ENCODE measurements around the gene VPS50. TPM values are rescaled to one million over a fixed set of nuclear protein-coding genes. Genes with fewer than 3 reads are reported as not detected.
"Not testable (repeated sequence)": the region's sequence is repeated elsewhere in the genome, so short reads cannot be mapped to it uniquely, and the experiment has no call there.

The VPS50 gene
- polyA plus RNA-seq, 10 donors = 15.7 to 22.4 (median 18.7) TPM

DNA sequence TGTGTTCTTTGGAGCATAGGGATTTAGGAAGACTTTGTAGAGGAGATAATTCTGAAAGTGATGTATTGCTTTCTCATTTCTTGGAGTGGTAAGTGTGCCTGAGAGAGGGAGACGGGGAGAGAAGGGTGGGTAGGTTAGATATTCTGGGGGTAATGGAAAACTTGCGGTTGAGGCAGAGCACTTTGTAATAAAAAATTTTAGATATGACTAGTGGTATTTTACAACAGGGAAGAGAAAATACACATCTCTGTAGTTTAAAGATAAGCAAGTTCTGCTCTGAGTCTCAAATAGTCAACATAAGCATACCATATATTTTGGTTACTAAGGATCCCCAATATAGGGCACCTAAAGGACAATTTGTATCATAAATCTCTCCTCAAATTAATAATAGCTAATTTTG, 6.6 kb downstream of the VPS50 start:
- no peak for DNase-seq

DNA sequence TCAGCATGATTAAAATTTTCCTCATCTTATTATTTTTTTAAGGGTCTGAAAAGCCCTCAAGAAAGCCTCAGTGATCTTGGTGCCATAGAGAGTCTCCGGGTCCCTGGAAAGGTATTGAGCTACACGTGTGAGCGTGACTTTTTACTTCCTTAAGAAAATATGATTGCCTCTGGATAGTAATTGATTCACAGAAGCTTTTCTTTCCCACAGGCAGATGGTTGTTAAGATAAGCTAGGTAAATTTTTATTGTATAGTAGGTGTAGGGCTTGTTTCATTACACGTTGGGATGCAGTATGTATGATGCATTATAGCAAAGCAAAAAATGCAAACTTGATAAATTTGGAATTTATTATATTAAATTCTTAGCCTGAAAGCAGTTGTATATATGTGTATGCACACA, 7.7 kb downstream of the VPS50 start:
- DNase-seq = no peak

DNA sequence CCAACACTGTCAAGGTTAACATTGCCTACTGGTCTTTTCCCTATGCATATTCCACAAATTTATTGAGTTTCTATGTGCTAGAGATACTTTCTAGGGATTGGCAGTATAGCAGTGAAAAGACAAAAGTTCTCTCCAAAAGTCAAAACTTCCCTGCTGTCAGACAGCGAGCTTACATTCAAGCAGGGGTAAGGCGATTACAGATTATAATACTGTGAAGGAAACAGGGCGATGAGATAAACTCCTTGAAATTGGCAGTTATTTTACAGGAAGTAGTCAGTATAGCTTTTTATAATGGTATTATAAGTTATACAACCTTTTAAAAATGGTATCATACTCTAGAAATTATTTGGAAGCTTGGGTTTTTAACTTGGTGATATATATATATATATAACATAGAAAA, 9.9 kb downstream of the VPS50 start:
- no peak for DNase-seq

DNA sequence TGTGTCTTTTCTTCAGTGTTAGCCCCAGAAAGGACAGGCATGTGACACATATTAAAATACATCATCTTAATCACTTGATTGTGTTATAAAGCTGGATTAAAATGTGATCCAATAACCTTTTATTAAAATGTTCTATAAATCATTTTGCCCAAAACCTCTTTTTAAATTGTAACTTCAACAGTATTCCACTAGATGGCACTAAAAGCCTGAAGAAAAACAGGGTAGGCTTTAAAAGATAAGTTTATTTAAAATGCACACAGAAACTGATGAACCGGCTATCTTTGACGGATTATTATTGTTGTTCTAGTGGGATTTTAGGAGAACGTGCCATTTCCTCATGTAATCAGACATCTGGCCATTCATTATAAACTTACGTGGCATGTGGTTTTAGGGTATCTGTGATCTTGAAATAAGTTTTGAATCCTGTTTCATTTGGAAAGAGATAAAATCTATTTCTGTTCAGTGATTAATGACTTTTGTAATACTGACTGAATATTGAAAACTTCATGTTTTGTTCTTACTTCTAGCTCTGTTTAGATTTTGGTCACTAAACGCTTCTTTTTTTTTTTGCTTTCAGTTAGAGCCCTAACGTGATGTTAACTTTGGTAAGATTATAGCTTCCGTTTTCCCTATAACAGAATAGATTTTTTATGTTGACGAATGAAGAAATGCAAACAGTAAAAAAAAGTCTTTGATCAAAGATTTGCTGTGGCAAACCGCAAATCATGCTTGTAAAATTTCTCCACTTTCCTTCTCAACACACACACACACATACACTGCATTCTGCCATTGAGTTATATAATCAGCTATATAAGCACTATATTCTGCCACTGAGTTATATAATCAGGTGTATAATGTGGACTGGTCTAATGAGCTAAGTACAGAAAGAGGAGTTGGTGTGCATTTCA, 13.6 kb downstream of the VPS50 start:
- peak; percentile 21 to 56 (median 21) for DNase-seq

DNA sequence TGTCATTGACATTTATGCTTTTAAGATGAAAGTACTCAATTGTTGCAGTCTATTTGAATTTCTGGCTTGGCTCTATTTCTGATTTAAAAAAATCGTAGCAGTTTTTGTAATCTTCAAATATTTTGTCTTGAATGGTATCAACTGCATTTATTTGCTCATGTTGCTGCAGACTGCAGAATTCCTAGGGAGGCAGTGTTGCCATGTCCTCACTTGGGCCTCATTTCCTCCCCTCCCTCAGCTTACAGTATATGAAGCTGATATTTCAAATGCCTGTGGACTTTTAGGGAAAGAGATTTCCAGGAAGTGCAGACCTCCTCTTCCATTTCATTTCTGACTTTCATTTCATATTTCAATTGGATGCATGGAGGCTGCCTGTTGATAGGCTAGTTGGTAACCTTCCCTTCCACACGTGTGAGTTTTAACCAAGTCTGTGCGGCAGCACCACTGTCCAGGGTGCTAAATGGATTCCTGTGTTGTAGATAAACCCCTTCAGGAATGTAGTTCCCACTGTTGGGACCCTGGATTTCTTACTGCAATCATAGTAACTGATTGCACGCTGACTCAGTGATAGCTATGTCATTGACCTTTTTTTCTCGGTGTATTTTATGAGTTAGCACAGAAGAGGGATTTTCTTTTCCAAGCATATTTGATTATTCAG, 17.5 kb downstream of the VPS50 start:
- peak in 1 of 3 donors; percentile 7 for DNase-seq

DNA sequence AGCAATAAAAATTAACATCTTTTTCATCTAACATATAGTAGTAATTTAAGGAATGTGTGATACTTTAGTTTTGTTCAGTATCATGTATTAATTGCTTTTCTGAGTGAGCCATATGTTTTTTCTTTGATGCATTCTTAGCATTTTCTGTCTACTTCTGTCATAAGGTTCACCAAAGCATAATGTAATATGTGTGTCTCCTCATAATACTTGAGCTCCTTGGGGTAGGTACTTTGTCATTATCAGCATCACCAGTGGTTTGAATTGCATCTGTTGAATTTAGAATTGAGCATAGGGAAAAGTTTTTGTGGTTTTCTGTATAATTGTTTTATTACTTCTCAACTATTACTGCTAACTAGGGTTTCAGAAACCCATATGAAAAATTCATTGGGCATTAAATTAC, 26.5 kb downstream of the VPS50 start:
- DNase-seq = no peak

DNA sequence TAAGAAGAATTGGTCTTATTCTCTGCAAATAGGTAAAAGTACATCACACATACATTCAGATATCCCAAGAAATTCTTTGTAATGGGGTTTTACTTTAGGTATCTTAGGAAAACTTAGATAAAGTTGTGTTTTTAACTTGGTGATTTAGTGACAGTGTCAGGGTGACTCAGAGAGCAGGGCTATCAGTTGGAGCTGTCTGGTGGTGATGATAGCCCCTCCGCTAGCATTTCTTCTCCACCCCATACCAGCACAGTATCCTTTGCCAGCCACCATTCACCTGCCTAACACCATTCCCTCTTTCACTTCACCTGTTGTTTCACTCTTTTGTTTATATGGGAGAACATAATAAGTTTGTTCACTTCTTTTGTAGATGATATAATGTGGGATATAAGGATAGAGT, 30.4 kb downstream of the VPS50 start:
- DNase-seq = no peak

DNA sequence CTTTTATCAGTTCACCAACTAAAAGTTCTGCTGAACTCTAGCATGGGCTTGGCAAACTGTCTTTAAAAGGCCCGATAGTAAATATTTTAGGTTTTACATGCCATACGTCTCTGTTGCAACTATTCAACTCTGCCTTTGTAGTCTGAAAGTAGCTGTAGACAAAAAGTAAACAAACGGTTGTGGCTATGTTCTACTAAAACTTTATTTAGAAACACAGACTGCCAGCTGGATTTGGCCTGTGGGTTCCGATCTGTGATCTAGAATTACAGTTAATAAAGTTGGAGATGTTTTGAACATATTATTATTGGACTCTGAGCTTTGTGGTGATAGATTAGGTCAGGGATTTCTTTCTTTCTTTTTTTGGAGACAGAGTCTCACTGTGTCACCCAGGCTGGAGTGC, 33.1 kb downstream of the VPS50 start:
- no peak for DNase-seq

DNA sequence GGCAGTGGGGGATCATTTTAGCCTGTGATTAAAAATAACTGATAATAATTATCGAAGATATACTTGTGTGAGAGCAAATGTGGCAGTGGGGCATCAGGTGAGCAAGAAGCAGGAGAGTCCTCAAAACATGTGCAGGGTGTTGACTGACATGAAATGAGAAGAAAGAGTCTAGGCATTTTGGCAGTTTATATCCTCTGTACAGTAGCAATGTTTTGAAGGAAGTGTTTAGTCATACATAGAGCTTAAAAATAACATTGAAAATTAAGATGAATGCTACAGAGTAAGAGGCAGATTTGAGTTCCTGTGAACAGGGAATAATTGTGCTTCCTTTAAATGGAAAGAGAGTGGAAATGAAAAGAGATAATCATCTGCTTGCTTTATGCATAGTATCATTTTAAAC, 47.4 kb downstream of the VPS50 start:
- DNase-seq = no peak

DNA sequence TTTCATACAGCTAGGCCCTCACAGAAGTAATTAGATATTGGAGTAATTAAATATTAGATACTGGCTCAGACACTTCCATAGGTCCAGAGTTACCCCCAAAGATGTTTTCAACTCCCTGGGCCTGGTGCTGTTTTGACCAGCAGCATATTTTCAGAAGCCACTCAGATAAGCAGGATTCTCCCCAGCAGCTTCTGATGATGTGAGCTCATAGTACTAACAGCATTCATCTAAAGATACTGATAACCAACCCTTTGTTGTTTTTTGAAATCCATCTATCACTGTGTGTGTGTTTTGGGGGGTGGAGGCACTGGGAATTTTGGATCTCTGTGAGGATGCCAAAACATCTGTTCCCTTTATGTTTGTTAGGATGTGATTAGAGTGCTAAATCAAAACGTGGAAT, 52.7 kb downstream of the VPS50 start:
- no peak for DNase-seq

DNA sequence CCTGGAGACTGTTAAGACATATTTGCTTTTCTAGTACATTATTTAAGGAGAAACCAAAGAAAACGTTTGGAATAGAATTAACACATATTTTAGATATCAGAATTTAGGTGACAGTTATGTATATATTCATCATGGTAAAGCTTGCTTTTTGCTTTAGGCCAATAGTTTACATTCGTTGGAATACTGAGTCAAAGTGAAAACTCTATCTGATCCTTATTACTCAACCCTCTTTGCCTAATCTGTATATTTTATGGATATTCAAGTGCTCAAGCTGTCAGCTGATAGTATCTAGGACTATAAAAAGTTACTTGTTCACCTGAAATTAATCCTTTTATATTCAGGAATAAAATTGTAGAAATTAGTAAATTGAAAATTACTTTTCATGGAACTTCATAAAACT, 61.1 kb downstream of the VPS50 start:
- DNase-seq = no peak

DNA sequence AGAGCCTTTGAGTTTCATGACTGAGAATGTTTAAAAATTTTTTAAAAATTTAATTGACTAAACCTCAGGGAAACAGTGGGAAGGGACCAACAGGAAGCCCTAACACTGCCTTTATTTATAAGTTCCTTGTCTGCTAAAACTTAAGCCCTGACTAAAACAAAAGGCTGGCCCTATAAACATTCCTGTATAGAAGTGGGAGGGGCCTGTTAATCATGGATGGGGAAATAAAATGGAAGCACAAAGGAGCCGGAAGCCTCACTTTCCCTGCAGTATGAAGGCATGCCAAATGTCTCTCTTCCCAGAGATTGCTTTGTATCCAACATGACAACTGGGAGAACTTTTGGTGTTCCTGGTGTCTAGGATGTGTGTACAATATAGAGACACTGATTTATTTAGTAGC, 66.0 kb downstream of the VPS50 start:
- no peak for DNase-seq

DNA sequence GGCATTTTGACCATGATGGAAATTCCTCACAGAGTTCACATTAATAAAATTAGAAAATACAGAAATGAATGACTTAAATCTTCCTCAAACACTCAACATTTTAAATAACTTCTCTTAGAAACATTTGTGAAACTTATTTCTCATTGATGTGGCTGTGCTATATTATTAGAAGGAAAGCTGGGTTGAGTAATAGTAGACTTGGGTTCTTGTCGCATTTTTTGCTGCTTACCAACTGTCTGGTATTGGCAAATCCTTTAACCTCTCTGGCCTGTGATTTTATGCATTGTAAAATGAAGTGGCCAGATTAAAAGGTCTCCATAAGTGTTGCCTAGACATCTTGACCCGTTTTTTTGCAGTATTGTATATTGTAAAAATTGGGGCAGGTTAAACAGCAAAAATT, 66.5 kb downstream of the VPS50 start:
- DNase-seq = no peak

DNA sequence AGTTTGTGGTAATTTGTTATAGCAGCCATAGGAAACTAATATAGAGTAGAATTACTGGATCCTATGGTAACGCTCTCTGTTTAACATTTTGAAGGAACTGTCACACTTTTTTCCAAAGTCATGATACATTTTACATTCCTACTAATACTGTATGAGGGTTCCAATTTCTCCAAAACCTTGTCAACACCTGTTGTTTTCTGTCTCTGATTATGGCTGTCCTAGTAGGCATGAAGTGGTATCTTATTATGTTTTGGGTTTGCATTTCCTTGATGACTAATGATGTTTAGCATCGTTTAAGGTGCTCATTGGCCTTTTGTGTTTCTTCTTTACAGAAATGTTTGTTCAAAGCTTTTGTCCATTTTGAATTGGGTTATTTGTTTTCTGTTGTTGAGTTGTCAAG, 69.6 kb downstream of the VPS50 start:
- no peak for DNase-seq

DNA sequence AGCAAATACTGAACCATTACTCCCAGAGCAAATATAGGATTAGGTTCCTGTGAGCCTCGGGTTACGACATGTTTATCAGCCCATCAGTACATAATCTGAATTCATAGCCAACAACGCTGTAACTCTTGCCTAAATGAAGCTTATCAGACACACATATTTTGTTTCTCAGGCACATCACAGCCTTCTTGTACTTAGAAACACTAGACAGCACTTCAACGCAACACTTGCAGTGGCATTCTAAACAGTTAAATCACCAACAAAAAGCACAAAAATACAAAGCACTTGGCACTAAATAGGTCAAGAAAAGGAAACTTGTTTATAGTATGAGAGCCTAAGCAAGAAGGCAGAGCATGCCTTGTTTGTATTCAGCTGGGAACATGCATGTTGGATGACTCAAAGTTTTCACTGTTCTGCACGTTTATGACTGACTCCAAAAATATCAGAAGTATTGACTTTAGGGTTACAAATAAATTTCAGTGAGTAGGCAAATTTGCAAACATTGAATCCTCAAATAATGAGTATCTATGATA, 75.0 kb downstream of the VPS50 start:
- DNase-seq = peak in 1 of 3 donors; percentile 30

DNA sequence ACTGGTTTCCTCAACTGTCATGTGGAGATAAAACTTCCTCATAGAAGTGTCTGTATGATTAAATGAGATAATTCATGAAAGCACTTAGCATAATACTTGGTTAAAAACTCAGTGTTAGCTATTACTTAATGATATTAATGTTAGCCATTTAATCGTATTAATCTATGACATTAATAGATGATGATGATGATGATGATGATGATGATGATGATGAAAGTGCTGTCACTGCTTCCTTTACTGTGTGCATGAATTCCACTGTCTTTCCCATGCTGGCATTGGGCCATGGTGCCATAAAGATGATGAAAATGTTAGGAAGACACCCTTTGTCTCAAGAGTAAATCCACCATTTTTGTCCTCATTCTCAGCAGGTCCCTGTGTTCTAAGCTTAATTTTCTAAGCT, 75.8 kb downstream of the VPS50 start:
- no peak for DNase-seq

DNA sequence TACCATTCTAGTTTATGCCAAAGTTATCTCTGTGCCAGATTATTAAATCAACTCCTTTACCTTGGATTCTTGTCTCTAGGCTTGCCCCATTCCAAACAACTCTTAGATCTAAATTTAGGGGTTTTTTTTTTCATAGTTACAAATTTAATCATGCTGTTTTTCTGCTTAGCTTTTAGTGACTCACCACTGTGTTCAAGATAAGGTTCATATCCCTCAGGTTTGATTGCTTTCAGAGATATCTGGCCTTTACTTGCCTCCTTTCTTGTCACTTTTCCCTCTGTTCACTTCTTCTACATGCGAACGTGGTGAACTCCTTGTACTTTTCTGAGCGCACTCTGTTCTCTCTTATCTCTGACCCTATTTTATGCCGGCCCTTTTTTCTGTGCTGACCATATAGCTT, 78.2 kb downstream of the VPS50 start:
- DNase-seq = no peak

DNA sequence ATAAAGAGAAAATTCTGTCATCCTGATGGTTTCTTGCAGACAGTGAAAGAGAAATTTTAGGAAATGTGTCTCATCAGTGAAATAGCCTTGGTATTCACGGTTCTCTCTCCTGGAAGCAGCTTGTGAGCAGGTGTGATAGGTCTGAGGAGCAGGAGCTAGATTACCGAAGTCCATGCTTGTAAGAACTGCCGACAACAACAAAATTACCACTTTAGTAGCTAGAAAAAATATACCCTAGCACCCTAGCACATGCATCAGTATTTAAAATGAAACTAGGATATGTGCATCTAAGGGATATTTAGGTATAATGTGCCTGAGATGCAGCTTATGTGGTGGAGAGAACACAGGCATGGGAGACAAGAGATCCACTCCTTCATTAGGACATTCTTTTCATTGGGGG, 82.3 kb downstream of the VPS50 start:
- DNase-seq = no peak

DNA sequence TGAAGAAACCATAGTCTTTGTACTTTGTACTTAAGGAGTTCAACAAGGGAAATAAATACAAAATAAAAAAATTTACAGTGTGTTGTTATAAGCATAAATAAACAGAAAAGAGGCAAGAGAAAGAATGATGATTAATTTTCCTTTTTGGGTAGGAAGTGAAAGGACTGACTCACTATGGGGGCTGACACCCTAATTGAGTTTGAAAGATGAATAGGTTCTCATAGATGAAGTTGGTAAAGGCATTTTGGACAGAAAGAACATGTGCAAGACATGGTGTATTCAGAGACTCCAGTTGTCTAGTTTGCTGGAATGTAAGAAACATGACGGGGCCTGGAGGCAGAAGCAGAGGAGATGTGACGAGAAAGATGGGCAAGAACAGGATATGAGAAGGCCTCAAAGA, 83.7 kb downstream of the VPS50 start:
- DNase-seq = no peak

DNA sequence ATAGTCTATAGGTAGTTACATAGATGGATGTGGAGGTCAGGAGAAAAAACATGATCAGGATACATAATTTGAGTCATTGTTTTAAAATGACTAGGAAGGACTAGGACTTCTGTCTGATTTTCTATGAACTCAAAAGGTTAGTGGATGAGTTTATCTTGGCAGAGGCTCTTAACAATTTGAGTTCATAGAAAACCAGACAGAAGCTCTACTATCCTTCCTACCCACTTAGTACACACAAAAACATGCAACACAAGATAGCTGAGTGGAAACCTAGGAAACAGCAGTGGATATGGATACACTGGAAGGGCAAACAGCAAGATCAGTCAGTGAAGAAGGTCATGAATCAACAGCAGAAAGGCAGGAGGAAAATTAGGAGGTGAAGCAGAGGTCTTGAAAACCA, 84.6 kb downstream of the VPS50 start:
- no peak for DNase-seq

DNA sequence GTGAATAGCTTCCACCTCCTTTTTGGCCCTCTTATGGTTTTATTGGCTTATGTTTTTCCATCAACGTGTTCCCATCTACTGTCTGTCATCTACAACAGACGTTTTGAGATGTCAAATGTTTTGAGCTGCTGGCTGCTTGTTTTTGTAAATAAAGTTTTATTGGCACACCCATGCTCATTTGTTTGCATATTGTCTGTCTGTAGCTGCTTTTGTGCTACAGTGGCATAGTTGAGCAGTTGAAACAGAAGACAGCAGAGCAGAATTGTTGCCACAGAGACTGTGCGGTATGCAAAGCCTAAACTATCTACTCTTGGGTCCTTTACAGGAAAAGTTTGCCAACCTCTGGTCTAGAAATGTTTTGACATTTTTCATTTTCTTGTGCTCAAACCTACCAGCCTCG, 88.7 kb downstream of the VPS50 start:
- DNase-seq = no peak

DNA sequence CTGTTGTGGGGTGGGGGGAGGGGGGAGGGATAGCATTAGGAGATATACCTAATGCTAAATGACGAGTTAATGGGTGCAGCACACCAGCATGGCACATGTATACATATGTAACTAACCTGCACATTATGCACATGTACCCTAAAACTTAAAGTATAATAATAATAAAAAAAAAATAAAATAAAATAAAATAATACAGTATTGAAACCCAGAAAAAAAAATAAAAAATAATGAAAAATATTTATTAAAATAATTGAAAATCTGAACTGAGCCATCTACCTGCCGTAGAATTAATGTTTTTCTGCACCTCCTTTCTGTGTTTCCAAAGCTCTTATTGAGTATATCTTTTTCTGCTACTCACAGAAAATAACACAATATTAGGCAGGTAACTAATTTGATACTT, 94.1 kb downstream of the VPS50 start:
- DNase-seq = not testable (repeated sequence)

DNA sequence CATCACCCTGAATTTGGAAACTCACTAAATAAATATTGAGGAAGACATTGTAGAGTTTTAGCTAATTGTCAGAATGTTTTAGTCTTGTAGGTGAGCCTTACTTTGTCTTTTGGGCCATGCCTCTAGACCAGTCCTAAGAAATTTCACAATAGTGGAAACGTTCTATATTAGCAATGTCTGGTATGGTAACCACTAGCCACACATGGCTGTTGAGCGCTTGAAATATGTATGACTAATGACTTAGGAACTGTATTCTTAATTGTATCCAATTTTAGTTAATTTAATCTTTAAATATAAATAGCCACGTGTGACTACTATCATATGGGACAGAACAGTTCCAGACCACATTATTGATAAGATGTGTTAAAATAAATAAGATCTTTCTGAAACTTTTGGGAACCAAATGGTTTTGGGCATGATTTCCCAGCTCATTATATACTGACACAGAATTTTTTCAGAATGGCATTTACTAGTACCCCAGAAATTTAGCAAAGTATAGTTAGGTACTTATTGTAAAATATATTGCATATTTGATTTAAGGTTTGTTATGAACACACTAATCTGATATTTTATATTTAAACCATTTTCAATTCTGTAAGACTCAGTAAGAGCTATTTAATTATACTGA, 95.0 kb downstream of the VPS50 start:
- peak in 1 of 3 donors; percentile 81 for DNase-seq
